Endothelial cell (in vitro differentiated cells): ENCODE results near the gene BPIFB1. TPM values are rescaled to one million over a fixed set of nuclear protein-coding genes. Genes with fewer than 3 reads are reported as not detected.

Experiments
- DNase-seq: peaks from one replicate; pipeline ENCODE4 v3.0.0; 2021; ENCODE audit warnings: low spot score
- H3K27ac Mint-ChIP-seq: one replicate; pipeline ENCODE4 v1.8.0; 2021; ENCODE audit warnings: mixed read lengths, inconsistent platforms; ENCODE audit not compliant: unreplicated experiment
- H3K27me3 Mint-ChIP-seq: one replicate; pipeline ENCODE4 v1.8.0; 2021; ENCODE audit warnings: mild to moderate bottlenecking, moderate library complexity, mixed read lengths, inconsistent platforms; ENCODE audit not compliant: unreplicated experiment
- H3K36me3 Mint-ChIP-seq: one replicate; pipeline ENCODE4 v1.8.0; 2021; ENCODE audit warnings: mild to moderate bottlenecking, low read depth, mixed read lengths, inconsistent platforms; ENCODE audit not compliant: unreplicated experiment
- H3K4me1 Mint-ChIP-seq: one replicate; pipeline ENCODE4 v1.8.0; 2021; ENCODE audit warnings: mild to moderate bottlenecking, mixed read lengths, inconsistent platforms; ENCODE audit not compliant: unreplicated experiment
- H3K4me3 Mint-ChIP-seq: one replicate; pipeline ENCODE4 v1.8.0; 2021; ENCODE audit warnings: mild to moderate bottlenecking, mixed read lengths, inconsistent platforms; ENCODE audit not compliant: unreplicated experiment
- H3K9me3 Mint-ChIP-seq: one replicate; pipeline ENCODE4 v1.8.0; 2021; ENCODE audit warnings: mixed read lengths, inconsistent platforms; ENCODE audit not compliant: unreplicated experiment
- total RNA-seq: library from RNA; stranded (reverse); fragmentation: NEBNext Ultra II Directional; extraction: Animal tissue kit (Norgen Biotek cat#: 25700); gene quantifications from one replicate; pipeline ENCODE4 v1.2.1, GENCODE V29; 2021; ENCODE audit not compliant: unreplicated experiment
- TF ChIP-seq, protein P1 (sequence below): fragments of 200-600 bp; sonication (generic); IDR thresholded peaks from one replicate; pipeline ENCODE4 v1.5.0; 2021; ENCODE audit warnings: antibody characterized with exemption; ENCODE audit not compliant: unreplicated experiment

Gene BPIFB1
- total RNA-seq, 1 donor from 2014 or later, result not detected

DNA sequence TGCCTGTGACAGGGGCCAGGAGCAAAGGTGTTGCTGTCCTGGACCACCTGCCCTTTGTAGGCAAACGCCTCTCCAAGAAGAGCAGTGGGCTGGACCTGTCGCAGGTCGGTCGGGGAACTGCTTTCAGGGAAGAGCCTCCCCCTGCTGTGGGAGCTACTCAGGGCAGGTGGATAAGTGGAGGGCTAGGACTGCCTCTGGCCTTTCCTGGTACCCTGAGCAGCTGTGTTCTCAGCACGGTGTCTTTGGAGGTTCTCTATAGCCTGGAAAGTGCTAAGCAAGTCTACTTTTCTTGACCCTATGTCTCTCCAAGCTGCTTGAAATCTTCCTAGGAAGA is 35.0 kb downstream of the BPIFB1 start:
- DNase-seq, result no peak
- TF ChIP-seq, protein P1, sequence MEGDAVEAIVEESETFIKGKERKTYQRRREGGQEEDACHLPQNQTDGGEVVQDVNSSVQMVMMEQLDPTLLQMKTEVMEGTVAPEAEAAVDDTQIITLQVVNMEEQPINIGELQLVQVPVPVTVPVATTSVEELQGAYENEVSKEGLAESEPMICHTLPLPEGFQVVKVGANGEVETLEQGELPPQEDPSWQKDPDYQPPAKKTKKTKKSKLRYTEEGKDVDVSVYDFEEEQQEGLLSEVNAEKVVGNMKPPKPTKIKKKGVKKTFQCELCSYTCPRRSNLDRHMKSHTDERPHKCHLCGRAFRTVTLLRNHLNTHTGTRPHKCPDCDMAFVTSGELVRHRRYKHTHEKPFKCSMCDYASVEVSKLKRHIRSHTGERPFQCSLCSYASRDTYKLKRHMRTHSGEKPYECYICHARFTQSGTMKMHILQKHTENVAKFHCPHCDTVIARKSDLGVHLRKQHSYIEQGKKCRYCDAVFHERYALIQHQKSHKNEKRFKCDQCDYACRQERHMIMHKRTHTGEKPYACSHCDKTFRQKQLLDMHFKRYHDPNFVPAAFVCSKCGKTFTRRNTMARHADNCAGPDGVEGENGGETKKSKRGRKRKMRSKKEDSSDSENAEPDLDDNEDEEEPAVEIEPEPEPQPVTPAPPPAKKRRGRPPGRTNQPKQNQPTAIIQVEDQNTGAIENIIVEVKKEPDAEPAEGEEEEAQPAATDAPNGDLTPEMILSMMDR, result no peak
- no peaks in the 10 kb centered on the region for H3K36me3 Mint-ChIP-seq
- no peak overlapping the region for H3K27ac Mint-ChIP-seq
- H3K9me3 Mint-ChIP-seq, result no peaks in the 10 kb centered on the region
- no peak overlapping the region for H3K4me3 Mint-ChIP-seq
- no peaks in the 10 kb centered on the region for H3K4me1 Mint-ChIP-seq
- peaks cover 5% of the 10 kb centered on the region for H3K27me3 Mint-ChIP-seq

DNA sequence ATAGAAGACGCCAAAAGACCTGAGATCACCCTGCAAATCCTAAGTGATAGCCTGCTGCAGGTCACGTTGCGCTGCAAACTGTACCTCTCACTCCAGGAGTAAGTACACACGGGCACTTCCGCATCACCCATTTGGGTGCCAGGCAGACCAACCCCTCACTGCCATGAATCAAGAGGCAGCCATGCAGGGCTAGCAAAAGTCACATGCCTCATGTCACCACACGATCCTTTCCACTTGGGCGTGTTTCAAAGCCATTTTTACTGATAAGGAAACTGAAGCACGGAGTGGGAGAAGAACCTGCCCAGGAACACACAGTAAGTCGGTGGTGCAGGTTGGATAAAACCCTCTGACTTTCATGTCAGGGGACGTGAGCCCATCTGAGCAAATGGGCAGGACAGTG is 37.0 kb downstream of the BPIFB1 start:
- Mint-ChIP-seq H3K27ac (no peak overlapping the region), H3K4me1 (no peaks in the 10 kb centered on the region), H3K36me3 (no peaks in the 10 kb centered on the region), H3K4me3 (no peak overlapping the region), H3K27me3 (peaks cover 5% of the 10 kb centered on the region), H3K9me3 (no peaks in the 10 kb centered on the region)
- DNase-seq, result no peak
- TF ChIP-seq, protein P1, result no peak

DNA sequence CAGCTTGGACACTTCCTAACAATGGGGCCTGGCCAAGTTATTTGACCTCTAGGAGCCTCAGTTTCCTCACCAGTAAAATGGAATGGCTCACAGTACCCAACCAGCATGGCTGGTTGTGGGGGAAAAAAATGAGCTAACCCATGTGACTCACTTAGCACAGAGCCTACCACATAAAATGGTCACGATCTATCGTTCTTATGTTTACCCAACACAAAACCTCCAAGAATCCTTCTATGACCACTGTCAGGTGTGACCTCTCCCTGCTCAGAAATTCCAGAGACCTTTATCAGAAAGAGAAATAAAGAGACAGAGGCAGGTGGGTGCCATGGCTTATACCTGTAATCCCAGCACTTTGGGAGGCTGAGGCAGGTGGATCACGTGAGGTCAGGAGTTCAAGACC is 39.4 kb downstream of the BPIFB1 start:
- DNase-seq, result no peak
- H3K9me3 Mint-ChIP-seq, result no peaks in the 10 kb centered on the region
- no peak overlapping the region for H3K4me3 Mint-ChIP-seq
- TF ChIP-seq, protein P1, result no peak
- peaks cover 8% of the 10 kb centered on the region for H3K27me3 Mint-ChIP-seq
- no peak overlapping the region for H3K27ac Mint-ChIP-seq
- H3K36me3 Mint-ChIP-seq, result no peaks in the 10 kb centered on the region
- H3K4me1 Mint-ChIP-seq, result no peaks in the 10 kb centered on the region

DNA sequence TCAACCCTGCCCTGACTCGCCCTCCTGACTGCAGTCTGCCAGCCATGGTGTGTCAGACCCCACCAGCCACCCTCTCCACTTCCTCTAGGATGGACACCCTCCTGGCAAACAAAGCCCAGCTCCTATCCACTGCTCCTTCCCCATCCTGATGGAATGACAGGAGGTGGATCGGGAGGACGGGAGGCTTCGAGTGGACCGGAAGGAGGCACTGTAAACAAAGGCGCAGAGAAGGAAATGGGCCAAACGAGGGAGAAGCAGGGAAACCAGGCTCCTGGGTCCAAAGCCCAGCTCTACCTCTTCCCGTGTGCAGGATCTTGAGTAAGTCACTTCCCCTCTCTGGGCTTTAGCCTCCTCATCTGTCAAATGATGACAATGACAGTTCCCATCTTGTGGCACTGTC is 40.2 kb downstream of the BPIFB1 start:
- Mint-ChIP-seq H3K27me3 (peaks cover 8% of the 10 kb centered on the region), H3K4me3 (no peak overlapping the region), H3K27ac (no peak overlapping the region), H3K9me3 (no peaks in the 10 kb centered on the region), H3K4me1 (no peaks in the 10 kb centered on the region), H3K36me3 (no peaks in the 10 kb centered on the region)
- TF ChIP-seq, protein P1, result no peak
- no peak for DNase-seq

DNA sequence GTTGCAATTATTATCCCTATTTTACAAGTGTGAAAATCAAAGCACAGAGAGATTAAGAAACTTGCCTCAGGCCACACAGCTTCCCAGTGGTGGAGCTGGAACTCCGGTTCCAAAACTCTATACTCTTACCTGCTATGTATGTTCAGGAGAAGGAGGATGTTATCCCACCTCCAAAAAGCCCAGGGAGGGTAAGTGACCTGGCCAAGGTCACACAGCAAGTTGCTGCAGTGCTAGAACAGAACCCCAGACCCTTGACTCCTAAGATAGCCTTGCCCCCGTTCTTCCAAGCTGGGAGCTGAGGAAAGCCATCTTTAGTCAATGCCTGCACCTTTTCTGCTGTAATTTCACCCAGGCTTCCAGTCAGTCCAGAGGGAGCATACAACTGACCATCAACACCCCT is 42.3 kb downstream of the BPIFB1 start:
- TF ChIP-seq, protein P1, result no peak
- no peak overlapping the region for H3K27ac Mint-ChIP-seq
- H3K27me3 Mint-ChIP-seq, result peaks cover 8% of the 10 kb centered on the region
- no peaks in the 10 kb centered on the region for H3K36me3 Mint-ChIP-seq
- no peaks in the 10 kb centered on the region for H3K4me1 Mint-ChIP-seq
- H3K9me3 Mint-ChIP-seq, result no peaks in the 10 kb centered on the region
- no peak overlapping the region for H3K4me3 Mint-ChIP-seq
- DNase-seq, result no peak
